GM12874 (cell line): Measurements from ENCODE around the gene UBE2D1.

Experiments
- CTCF ChIP-seq: IDR thresholded peaks from 2 replicates; pipeline ENCODE4 v1.5.1; 2011; ENCODE audit warnings: low read depth, mild to moderate bottlenecking, control low read depth, low read length, moderate library complexity; ENCODE audit not compliant: insufficient read depth

Gene UBE2D1

GRCh38 chr10:58414270-58415041, 79.7 kb downstream of the UBE2D1 start:
- TF ChIP-seq CTCF, result no peak

GRCh38 chr10:58415757-58416156, 81.0 kb downstream of the UBE2D1 start:
- no peak for TF ChIP-seq CTCF
